ENCODE results near the gene BCAR3. TPM values are rescaled to one million over a fixed set of nuclear protein-coding genes. Genes with fewer than 3 reads are reported as not detected.

BCAR3 gene
- total RNA-seq, 2 donors from 2014 or later: 7.9 to 10.9 TPM

DNA sequence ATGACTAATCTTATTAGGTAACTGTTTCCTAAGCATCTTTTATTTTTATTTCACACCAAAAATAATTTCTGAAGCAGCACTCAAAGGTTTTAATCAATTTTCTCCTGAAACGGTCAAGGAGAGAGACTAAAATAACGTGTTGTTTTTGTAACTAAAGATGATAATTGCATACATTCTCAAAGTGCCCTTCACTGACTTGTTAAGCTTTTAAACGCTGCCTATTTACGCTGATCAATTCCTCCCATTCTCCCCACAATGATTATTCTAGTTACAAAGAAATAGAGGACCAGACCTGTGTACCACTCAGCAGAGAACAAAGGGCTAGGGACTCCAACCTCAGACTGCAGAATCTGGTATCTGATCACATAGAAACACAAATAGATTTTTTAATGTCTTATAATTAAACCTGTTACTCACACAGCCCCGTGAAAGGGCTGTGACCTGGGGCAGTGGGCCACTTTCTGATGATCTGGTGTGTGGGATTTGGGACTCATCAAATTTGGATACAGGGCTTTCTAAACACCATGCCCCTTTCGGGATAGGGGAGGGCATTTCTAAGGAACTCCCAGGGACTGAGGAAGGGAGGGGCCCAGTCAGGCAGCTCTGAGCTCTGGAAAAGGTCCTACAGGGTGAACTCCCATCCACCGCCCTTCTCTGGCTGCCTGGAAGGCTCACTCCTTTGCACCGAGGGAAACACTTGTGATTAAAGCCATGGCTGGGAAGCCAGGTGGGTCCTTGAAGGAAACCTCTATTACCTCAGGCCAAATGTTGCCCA, 65.2 kb downstream of the BCAR3 start:
- Histone ChIP-seq H3K27me3 (no peaks in the 10 kb centered on the region), H3K4me1 (peaks cover 38% of the 10 kb centered on the region), H3K27ac (peak overlapping the region; percentile 79 to 90 (median 82)), H3K9me3 (no peaks in the 10 kb centered on the region), H3K4me3 (no peak overlapping the region), H3K36me3 (replicated peaks in 1 of 2; ENCODE audit: insufficient read depth in 1 of 2, low read depth in 2 of 2) (no peaks in the 10 kb centered on the region)
- DNase-seq (no peak), ATAC-seq (no peak)
- intact Hi-C loops (cut with DNase I): no loop called here
- no peak for TF ChIP-seq CTCF (IDR thresholded peaks at IDR 0.05)
- no peak for TF ChIP-seq POLR2A (IDR thresholded peaks at IDR 0.05)
- 80 to 87% methylated on average over 8 of the region's 8 CpGs for WGBS, 2 donors

GRCh38 chr1:93615582-93616150, 66.0 kb downstream of the BCAR3 start:
- Histone ChIP-seq H3K9me3 (no peaks in the 10 kb centered on the region), H3K27ac (no peak overlapping the region)
- TF ChIP-seq CTCF (IDR thresholded peaks at IDR 0.05) (no peak), POLR2A (IDR thresholded peaks at IDR 0.05) (no peak)

DNA sequence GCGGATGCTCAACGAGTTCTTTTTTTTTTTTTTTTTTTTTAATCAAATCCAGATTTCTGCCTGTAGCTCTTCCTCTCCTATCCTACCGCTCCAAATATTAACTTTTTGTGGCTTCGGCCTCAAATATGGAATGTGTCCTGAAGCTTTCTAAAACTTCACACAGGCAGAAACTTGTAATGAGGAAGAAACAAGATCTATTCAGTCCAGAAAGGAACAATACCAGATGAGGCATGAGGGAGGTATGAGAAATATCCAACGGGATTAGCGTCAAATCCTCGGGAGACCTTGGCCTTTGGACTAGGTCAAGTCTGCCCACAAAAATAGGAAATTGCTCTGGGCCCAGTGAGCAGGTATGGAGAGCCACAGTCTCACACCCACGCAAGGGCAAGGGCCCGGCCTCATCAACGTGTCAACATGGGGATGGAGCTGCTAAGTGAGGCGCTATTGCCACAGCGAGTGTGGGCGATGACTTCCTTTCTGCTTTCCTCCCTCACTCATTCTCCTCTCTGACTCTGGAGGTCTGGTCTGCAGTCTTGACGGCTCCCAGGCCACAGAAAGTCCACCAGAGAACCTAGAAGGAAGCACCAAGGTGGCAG, 66.6 kb downstream of the BCAR3 start:
- TF ChIP-seq CTCF (IDR thresholded peaks at IDR 0.05): no peak
- TF ChIP-seq POLR2A (IDR thresholded peaks at IDR 0.05): no peak
- Histone ChIP-seq H3K36me3 (replicated peaks in 1 of 2; ENCODE audit: insufficient read depth in 1 of 2, low read depth in 2 of 2) (no peaks in the 10 kb centered on the region), H3K27me3 (no peaks in the 10 kb centered on the region), H3K27ac (peak overlapping the region in 2 of 4 donors; percentile 48 to 75), H3K4me3 (no peak overlapping the region), H3K9me3 (no peaks in the 10 kb centered on the region), H3K4me1 (peaks cover 38% of the 10 kb centered on the region)
- 77 to 90% methylated on average over 14 of the region's 14 CpGs for WGBS, 2 donors
- ATAC-seq: no peak
- intact Hi-C loops (cut with DNase I): no loop called here
- no peak for DNase-seq

More at GRCh38 chr1:93615582-93616150, 66.0 kb downstream of the BCAR3 start:
- no peak for DNase-seq
- no peaks in the 10 kb centered on the region for H3K36me3 ChIP-seq (replicated peaks in 1 of 2; ENCODE audit: insufficient read depth in 1 of 2, low read depth in 2 of 2)
- no peaks in the 10 kb centered on the region for H3K27me3 ChIP-seq
- H3K4me1 ChIP-seq: peaks cover 38% of the 10 kb centered on the region
- H3K4me3 ChIP-seq: no peak overlapping the region
- ATAC-seq: no peak
- WGBS, 2 donors: 87 to 90% methylated on average over 10 of the region's 10 CpGs
- intact Hi-C loops (cut with DNase I): no loop called here

DNA sequence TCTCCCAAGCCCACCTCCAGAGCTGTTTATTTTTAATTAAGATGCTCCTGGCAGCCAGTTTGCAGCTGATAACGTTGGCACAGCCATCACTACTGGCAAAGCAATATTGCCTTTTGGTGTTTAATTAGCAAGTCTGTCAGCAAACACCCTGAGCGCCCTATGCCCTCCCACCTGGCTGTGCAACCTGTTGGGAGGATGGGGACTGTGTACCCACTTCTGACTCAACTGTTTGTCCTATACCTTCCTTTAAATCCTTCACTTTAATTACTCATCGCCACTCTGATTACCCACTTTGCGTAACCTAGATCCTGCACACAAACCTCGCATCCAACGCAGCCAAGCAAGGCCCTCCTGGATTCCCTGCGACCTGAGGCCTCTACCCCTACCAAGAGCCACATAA, 67.1 kb downstream of the BCAR3 start:
- no peaks in the 10 kb centered on the region for H3K27me3 ChIP-seq
- H3K4me1 ChIP-seq: peaks cover 38% of the 10 kb centered on the region
- no peaks in the 10 kb centered on the region for H3K36me3 ChIP-seq (replicated peaks in 1 of 2; ENCODE audit: insufficient read depth in 1 of 2, low read depth in 2 of 2)
- DNase-seq: peak in 1 of 4 donors; percentile 44
- no peak for ATAC-seq
- no peak overlapping the region for H3K4me3 ChIP-seq
- WGBS, 2 donors: 62 to 71% methylated on average over 7 of the region's 7 CpGs
- no peaks in the 10 kb centered on the region for H3K9me3 ChIP-seq
- peak overlapping the region; percentile 48 to 75 (median 68) for H3K27ac ChIP-seq
- TF ChIP-seq CTCF (IDR thresholded peaks at IDR 0.05) (no peak), POLR2A (IDR thresholded peaks at IDR 0.05) (no peak)
- intact Hi-C loops (cut with DNase I): no loop called here
